Measurements from ENCODE around the gene FRMD7. TPM values are rescaled to one million over a fixed set of nuclear protein-coding genes. Genes with fewer than 3 reads are reported as not detected.

Gene FRMD7
- polyA plus RNA-seq, 1 donor from 2014 or later = 0.54 TPM

- H3K4me2 ChIP-seq (ENCODE audit: low read length) = no peak overlapping the region
- H3K9ac ChIP-seq (ENCODE audit: low read length) = no peak overlapping the region
- no peaks in the 10 kb centered on the region for H3K9me3 ChIP-seq (ENCODE audit: low read length)
- H3K36me3 ChIP-seq (ENCODE audit: insufficient read depth, low read length) = no peaks in the 10 kb centered on the region
- no peaks in the 10 kb centered on the region for H4K20me1 ChIP-seq (ENCODE audit: insufficient read depth)
- no peaks in the 10 kb centered on the region for H3K9me2 ChIP-seq (ENCODE audit: insufficient read depth, low read length)
- H3K27me3 ChIP-seq (ENCODE audit: insufficient read depth, low read depth, low read length) = no peaks in the 10 kb centered on the region
- no peak overlapping the region for H3K4me3 ChIP-seq (ENCODE audit: low read length)
- no peaks in the 10 kb centered on the region for H3K79me2 ChIP-seq (replicated peaks; ENCODE audit: insufficient read depth, low read length)
- H2AFZ ChIP-seq (ENCODE audit: low read depth, low read length) = no peak overlapping the region
- H3K27ac ChIP-seq (ENCODE audit: low read length) = no peak overlapping the region
- no peaks in the 10 kb centered on the region for H3F3A ChIP-seq (ENCODE audit: insufficient read depth, low read length, poor library complexity, severe bottlenecking)
- no peak for TF ChIP-seq SMC3 (conservative IDR thresholded peaks at IDR 0.05; ENCODE audit: poor library complexity)
- no peak for TF ChIP-seq POLR2AphosphoS5 (IDR thresholded peaks at IDR 0.05)
- TF ChIP-seq TAF1 (IDR thresholded peaks at IDR 0.05; ENCODE audit: low read depth) = no peak
- no peak for TF ChIP-seq MXI1 (conservative IDR thresholded peaks at IDR 0.05; ENCODE audit: poor library complexity, severe bottlenecking)
- no peak for TF ChIP-seq EP300 (conservative IDR thresholded peaks at IDR 0.05; ENCODE audit: poor library complexity, severe bottlenecking)
- TF ChIP-seq EZH2 (IDR thresholded peaks at IDR 0.05; ENCODE audit: borderline replicate concordance, insufficient read depth, low read length, poor library complexity, severe bottlenecking) = no peak
- no peak for TF ChIP-seq REST (IDR thresholded peaks at IDR 0.05; ENCODE audit: borderline replicate concordance)
- no peak for TF ChIP-seq CTCF (IDR thresholded peaks at IDR 0.05; ENCODE audit: poor library complexity, severe bottlenecking)
- TF ChIP-seq RAD21 (conservative IDR thresholded peaks at IDR 0.05) = no peak
These were observed 44.1 kb upstream of the FRMD7 start for GRCh38 chrX:132171881-132172280.

GRCh38 chrX:132171478-132171877, 43.7 kb upstream of the FRMD7 start:
- no peak overlapping the region for H3K4me3 ChIP-seq (ENCODE audit: low read length)
- H3K9me2 ChIP-seq (ENCODE audit: insufficient read depth, low read length) = no peaks in the 10 kb centered on the region
- no peak overlapping the region for H3K4me2 ChIP-seq (ENCODE audit: low read length)
- H3K27me3 ChIP-seq (ENCODE audit: insufficient read depth, low read depth, low read length) = no peaks in the 10 kb centered on the region
- no peaks in the 10 kb centered on the region for H3K79me2 ChIP-seq (replicated peaks; ENCODE audit: insufficient read depth, low read length)
- no peaks in the 10 kb centered on the region for H3F3A ChIP-seq (ENCODE audit: insufficient read depth, low read length, poor library complexity, severe bottlenecking)
- H3K27ac ChIP-seq (ENCODE audit: low read length) = no peak overlapping the region
- H3K36me3 ChIP-seq (ENCODE audit: insufficient read depth, low read length) = no peaks in the 10 kb centered on the region
- no peak overlapping the region for H3K9ac ChIP-seq (ENCODE audit: low read length)
- no peaks in the 10 kb centered on the region for H3K9me3 ChIP-seq (ENCODE audit: low read length)
- no peak for TF ChIP-seq EZH2 (IDR thresholded peaks at IDR 0.05; ENCODE audit: borderline replicate concordance, insufficient read depth, low read length, poor library complexity, severe bottlenecking)
- TF ChIP-seq RAD21 (conservative IDR thresholded peaks at IDR 0.05) = no peak
- no peak overlapping the region for H2AFZ ChIP-seq (ENCODE audit: low read depth, low read length)
- no peaks in the 10 kb centered on the region for H4K20me1 ChIP-seq (ENCODE audit: insufficient read depth)

GRCh38 chrX:132169554-132169953, 41.7 kb upstream of the FRMD7 start:
- Histone ChIP-seq H3K79me2 (replicated peaks; ENCODE audit: insufficient read depth, low read length) (no peaks in the 10 kb centered on the region), H4K20me1 (ENCODE audit: insufficient read depth) (no peaks in the 10 kb centered on the region), H3K4me2 (ENCODE audit: low read length) (no peak overlapping the region), H3K9me3 (ENCODE audit: low read length) (no peaks in the 10 kb centered on the region), H3F3A (ENCODE audit: insufficient read depth, low read length, poor library complexity, severe bottlenecking) (no peaks in the 10 kb centered on the region), H3K27ac (ENCODE audit: low read length) (no peak overlapping the region), H2AFZ (ENCODE audit: low read depth, low read length) (no peak overlapping the region), H3K36me3 (ENCODE audit: insufficient read depth, low read length) (no peaks in the 10 kb centered on the region), H3K9me2 (ENCODE audit: insufficient read depth, low read length) (no peaks in the 10 kb centered on the region), H3K27me3 (ENCODE audit: insufficient read depth, low read depth, low read length) (no peaks in the 10 kb centered on the region), H3K9ac (ENCODE audit: low read length) (no peak overlapping the region), H3K4me3 (ENCODE audit: low read length) (no peak overlapping the region)
- no peak for TF ChIP-seq CTCF (IDR thresholded peaks at IDR 0.05; ENCODE audit: poor library complexity, severe bottlenecking)
- TF ChIP-seq REST (IDR thresholded peaks at IDR 0.05; ENCODE audit: borderline replicate concordance) = no peak
- no peak for TF ChIP-seq SMC3 (conservative IDR thresholded peaks at IDR 0.05; ENCODE audit: poor library complexity)
- no peak for TF ChIP-seq RAD21 (conservative IDR thresholded peaks at IDR 0.05)
- TF ChIP-seq TAF1 (IDR thresholded peaks at IDR 0.05; ENCODE audit: low read depth) = no peak
- TF ChIP-seq EP300 (conservative IDR thresholded peaks at IDR 0.05; ENCODE audit: poor library complexity, severe bottlenecking) = no peak
- no peak for TF ChIP-seq EZH2 (IDR thresholded peaks at IDR 0.05; ENCODE audit: borderline replicate concordance, insufficient read depth, low read length, poor library complexity, severe bottlenecking)
- no peak for TF ChIP-seq MXI1 (conservative IDR thresholded peaks at IDR 0.05; ENCODE audit: poor library complexity, severe bottlenecking)
- no peak for TF ChIP-seq POLR2AphosphoS5 (IDR thresholded peaks at IDR 0.05)
